Fibroblast of skin of scalp (primary cell): Measurements from ENCODE around the gene TRABD.

Source experiments
- DNase-seq: peaks from one replicate; pipeline ENCODE4 v3.0.0-alpha.2; 2013

Gene TRABD

DNA sequence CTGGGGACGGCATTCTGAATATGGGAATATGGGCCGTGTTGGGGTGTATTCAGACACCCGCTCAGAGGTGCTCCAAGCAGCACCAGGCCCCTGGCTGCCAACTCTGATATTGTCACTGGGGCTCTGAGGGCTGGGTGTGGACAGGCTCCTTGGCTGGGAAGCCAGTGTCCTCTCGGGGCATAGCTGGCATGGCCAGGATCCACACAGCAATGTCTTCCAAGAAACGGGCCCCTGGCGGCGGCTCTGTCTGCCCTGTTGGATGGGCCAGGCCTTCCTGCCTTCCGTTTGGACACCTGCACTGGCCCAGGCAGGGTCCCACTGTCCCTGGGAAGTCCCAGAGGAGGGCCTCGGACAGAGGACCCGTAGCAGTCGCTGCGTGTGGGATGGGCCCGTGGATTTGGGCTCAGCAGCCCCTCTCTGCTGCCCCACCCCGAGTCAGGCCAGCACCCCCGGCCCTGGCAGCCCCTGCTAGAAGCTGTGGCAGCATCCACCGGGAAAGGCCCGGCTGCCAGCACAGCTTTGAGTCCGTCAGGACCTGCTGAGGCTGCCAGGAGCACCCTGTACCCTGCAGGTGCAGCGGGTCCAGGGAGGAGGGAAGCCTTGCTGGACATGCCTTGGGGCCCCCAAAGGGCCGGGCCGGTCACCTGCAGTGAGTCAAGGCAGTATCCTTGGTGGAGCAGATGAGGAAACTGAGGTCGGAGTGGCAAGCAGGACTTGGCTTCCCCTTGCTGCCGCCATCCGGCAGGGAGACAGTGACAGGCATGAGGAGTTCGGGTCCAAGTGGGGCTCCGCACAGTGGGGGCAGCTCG lies 11.1 kb upstream of the TRABD start:
- no peak for DNase-seq

DNA sequence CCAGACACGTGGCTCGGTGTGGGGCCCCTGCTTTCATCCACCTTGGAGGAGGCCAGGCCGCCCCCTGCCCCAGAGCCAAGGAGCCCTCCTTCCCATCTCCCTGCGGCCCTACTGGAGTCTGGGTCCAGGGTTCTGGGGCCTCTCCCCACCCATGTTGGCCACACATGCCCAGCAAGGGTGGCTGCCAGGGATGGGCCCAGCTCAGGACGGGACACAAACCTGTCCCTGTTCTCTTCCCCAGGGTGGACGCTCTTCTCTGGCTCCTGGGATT lies 10.6 kb upstream of the TRABD start:
- DNase-seq, result no peak

DNA sequence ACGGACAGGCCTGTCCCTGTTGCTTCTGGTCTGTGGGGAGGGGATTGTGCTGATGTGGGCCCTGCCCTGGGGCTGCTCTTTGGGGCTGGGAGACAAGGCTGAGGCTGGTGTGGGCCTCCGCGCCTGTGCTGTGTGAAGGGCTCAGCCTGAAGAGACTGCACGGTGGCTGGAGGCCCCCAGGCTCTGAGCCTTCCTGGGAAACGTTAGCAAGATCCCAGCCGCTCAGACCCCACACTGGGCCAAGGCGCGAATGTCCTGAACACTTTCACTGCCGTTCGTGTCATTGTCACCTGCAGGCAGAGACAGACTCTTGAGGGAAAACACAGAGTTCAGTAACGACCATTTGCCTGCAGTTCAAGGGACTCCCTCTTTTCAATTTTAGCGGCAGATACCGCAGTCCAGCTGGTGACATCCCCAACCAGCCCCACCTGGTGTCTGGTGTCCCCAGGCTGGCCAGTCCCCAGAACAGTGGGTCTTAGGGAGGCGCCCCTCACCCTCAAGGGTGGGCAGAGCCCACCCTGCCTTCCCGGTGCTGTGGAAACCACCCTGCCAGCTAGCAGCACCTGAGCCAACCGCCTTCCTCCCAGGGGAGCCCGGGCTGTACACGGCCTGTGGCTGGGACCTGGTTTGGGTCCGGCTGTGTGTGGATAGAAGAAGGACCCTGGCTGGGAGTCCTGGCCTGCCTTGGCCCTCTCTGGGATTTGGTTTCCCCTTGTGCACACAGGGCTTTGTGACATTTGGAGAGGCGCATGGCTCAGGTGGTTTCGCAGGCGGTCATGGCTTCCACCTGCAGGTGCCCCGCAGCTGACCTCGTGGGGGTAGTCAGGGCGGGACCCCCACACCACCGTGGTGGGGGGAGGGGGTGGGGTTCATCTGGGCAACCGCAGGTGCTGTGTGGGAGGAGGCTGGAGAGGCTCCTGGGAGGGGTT lies 9.5 kb upstream of the TRABD start:
- DNase-seq, result no peak

DNA sequence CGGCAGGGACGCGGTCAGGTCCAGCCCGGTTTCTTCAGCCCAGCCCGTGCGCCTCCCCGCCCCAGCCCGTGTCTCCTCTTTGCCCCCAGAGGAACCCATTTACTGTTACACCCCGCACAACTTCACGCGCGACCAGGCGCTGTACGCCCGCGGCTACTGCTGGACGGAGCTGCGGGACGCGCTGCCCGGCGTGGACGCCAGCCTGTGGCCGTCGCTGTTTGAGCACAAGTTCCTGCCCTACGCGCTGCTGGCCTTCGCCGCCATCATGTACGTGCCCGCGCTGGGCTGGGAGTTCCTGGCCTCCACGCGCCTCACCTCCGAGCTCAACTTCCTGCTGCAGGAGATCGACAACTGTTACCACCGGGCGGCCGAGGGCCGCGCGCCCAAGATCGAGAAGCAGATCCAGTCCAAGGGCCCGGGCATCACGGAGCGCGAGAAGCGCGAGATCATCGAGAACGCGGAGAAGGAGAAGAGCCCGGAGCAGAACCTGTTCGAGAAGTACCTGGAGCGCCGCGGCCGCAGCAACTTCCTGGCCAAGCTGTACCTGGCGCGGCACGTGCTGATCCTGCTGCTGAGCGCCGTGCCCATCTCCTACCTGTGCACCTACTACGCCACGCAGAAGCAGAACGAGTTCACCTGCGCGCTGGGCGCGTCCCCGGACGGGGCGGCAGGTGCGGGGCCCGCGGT lies 8.7 kb upstream of the TRABD start:
- no peak for DNase-seq

DNA sequence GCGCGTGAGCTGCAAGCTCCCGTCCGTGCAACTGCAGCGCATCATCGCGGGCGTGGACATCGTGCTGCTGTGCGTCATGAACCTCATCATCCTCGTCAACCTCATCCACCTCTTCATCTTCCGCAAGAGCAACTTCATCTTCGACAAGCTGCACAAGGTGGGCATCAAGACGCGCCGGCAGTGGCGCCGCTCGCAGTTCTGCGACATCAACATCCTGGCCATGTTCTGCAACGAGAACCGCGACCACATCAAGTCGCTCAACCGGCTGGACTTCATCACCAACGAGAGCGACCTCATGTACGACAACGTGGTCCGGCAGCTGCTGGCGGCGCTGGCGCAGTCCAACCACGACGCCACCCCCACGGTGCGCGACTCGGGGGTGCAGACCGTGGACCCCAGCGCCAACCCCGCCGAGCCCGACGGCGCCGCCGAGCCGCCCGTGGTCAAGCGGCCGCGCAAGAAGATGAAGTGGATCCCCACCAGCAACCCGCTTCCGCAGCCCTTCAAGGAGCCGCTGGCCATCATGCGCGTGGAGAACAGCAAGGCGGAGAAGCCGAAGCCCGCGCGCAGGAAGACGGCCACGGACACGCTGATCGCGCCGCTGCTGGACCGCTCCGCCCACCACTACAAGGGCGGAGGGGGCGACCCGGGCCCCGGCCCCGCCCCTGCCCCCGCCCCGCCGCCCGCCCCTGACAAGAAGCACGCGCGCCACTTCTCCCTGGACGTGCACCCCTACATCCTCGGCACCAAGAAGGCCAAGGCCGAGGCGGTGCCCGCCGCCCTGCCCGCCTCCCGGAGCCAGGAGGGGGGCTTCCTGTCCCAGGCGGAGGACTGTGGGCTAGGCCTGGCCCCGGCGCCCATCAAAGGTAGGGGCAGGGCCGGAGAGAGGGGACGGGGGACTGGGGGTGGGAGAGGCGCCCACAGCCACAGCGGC lies 7.9 kb upstream of the TRABD start:
- no peak for DNase-seq

DNA sequence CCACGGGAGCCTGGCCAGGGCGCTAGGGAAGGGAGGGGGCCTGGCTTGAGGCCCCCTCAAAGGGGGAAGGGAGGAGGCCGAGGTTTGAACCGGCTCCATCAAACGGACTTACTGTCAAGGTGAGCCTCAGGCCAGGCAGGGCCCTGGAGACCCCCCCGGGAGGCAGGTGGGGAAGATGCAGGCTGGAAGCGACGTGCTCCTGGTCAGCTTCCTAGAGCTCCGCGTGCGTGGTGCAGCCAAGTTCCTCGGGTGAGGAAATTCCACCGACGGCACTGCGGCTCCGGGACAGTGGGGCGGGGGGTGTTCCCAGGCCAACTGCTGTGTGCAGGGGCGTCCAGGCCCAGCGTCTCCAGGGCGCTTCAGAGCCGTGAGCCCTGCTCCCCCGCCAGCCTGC lies 7.2 kb upstream of the TRABD start:
- DNase-seq, result no peak

DNA sequence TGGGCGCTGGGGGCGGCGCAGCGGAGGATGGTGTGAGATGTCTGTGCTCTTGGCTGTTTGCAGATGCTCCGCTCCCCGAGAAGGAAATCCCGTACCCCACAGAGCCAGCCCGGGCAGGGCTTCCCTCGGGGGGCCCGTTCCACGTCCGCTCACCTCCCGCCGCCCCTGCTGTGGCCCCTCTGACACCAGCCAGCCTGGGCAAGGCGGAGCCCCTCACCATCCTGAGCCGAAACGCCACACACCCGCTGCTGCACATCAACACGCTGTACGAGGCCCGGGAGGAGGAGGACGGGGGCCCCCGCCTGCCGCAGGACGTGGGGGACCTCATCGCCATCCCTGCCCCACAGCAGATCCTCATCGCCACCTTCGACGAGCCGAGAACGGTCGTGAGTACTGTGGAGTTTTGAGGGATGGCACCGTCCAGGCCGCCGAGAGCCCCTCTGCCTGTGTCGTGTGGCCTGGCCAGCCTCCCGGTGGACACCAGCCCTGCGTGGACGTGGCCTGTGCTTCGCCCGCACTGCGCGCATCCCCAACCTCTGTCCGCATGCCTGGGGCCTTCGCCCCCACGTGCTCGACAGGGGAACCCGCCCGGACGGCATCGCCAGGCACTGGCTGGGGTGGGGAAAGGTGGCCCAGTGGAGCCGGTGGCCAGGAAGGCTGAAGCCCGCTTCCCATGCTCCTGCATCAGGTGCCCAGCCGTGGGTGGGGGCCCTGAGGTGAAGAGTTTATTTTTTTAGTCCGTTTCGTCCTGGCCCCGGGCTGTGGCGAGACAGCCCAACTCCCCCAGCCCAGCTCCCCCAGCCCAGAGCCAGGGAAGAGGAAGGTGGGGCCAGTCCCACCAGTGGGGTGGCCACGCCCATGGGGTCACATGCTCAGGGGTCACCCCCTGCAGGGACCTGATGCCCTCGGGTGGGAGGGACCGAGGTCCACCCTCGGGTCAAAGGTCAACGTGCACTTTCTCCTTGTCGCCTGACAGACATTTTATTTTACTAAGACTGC lies 6.5 kb upstream of the TRABD start:
- DNase-seq, result no peak

DNA sequence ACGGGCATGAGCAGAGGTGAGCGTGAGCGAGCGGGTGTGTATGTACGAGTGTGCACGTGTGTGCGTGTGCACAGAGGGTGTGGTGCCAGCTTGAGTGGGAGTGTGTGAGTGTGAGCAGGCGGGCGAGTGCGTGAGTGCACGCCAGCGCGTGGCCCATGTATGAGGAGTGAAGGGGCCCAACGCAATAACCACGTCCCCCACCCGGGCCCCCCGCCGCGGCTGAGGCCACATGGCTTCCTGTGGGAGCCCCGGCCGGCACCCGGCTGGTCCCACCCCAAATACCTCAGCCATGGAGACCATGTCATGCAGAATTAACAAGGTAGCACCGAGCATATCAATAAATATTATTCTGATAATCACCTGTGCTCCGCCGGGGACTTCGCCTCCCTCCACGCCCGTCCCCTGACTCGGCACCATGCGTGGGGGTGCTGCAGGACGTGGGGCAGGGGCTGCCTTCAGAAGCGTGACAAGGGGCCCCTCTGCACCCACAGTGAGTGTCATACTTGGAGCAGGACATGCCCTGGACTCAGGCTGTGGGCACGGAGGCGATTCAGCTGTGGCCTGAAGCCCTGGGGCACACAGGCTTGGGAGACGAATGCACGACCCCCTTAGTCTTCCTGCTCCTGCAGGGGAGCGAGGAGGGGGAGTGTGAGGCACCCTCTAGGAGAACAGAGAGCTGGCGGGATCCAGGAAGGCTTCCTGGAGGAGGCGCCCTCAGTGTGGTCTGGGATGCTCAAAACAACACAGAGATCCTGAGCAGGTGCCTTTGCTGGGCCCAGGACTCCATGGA lies 5.6 kb upstream of the TRABD start:
- no peak for DNase-seq

DNA sequence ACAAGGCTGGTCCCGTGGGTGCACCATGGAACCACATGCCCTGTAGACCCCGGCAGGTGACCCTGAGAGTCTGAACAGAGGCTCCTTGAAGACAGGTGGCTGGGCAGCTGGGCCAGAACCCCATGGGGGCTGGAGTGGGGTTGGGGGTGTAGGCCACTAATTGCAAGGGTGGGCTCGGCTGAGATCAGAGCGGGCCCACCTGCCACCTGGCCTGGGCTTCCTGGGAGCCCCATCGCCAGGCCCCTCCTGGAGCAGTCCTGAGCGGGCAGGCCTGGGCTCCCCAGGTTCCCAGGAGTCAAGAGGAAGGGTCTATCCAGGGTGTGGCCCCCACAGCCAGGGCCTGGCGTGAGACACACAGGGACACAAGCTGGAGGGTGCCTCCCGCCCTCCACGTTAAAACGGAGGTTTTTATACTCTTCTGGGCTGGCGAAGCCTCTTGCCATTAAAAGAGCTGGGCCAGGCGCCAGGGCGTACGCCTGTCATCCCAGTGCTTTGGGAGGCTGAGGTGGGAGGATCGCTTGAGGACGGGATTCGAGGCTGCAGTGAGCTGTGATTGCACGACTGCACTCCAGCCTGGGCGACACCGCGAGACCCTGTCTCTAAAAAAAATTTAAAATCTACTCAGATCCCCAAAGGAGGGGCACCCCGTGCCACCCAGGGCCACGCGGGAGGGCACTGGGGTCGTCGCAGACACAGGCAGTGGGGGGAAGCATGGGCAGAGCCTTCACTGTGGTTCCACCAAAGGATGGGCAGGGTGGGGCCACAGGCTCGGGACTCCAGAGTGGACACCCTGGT lies 4.8 kb upstream of the TRABD start:
- no peak for DNase-seq

DNA sequence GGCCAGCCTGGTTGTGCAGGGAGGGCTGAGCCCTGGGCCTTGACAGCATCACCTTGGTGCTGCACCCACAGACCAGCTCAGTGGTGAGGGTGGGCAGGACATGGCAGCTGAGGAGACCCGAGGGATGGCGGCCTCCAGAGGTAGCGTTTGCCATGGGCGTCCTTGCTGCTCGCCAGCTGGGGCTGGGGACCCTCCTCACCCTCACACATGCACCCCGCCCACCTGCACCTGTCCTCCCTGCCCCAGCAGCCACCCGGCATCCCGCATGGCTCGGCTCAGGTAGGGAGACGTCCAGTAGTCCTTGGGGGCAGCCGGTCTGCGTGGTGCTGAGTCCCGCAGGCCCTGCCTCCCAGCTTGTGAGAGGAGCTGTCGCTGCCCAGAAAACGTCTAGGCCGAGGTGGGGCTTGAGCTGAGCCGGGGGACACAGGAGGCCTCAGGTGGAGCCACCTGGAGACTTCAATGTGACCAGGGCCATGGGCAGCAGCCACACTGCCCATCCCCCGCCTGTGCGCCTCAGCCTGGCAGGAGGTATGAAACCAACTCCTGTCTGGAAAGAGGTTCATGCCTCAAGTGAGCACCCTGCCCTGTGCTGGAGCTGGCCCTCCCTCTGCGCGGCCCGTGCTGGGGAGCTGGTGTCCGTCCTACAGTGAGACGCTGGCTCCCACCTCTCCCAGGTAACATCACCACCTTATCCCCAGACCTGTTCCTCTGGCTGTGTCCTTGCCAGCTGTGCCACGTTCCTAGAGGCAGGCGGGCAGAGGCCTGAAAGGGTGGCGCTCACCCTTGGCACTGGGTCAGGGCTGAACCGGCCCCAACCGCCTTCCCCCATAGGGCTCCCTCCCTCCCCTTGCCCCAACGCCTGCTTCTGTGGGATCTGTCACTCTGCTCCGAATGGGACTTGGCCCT lies 3.3 kb upstream of the TRABD start:
- no peak for DNase-seq

DNA sequence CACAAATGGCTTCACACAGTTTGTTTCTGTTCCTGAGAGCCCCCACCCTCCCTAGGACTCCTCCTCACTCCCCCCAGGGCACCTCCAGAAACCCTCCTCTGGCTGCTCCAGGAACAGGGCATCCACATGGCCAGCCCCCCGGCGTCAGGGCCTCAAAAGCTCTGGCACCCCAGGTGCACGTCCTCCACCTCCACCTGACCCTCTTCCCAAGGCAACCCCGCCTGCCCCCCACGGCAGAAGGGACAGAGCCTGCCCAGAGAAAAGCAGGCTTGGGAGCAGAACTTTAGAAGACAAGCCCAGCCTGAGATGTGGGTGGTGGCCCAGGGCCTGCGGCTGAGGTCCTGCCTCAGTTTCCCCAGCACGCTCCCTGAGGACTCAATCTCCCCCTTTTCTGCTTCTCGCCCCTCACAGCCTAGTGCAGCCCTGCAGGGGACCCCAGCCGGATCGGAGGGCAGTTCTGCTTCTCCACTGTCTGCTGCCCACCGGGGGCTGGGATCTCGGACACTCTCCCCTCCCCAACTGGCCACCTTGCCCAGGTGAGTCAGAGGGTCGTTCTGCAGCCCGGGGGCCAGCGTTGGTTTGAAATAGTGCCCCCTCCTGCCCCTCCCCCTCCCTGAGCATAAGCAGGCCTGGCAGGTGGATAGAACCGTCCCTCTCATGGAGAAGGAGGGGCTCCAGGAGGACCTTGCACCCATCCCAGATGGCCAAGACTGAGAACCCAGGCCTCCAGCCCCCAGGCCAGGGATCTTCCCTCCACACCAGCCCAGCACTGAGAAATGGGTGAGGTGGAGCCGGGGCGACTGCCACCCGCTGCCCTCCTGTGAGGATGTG lies 2.4 kb upstream of the TRABD start:
- DNase-seq, result no peak

DNA sequence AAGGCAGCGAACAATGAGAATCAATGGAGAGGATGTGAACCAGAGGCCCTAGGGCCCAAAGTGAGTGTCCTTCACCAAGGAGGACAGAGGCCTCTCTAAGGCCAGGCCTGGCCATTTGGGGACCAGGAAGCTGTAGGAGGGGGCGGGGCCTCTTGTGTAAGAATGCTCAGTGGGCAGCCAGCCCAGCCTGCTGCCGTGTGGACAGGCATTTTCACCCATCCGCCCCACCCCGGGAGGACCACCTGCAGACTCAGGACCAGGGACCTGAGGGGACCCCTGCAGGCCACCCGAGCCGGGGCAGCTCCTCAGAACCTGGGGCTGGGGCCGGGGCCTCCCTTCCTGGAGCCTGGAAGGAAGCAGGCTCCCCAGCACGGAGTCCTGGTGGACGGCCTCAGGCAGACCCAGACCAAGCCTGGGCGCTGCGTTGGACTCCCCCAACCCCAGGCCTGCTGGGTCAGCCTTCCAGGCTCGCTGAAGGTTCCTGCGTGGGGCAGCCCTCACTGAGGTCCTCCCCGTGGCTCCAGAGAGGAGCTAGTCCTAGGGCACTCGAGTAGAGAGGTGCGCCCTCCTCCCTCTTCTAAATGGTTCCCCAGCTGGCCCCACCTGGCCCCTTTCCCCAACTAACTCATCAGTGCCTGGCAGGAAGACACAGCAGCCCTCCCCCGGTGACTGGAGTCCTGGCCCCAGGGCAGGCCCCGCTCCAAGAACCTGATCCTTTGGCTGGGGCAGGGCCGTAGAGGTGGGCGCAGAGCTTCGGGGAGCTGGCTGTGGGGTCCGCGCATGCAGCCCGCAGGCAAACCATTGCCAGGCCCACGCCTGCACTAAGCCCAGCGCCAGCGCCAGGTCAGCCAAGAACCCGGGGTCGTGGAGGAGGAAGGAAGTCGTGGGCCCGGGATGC lies 1.5 kb upstream of the TRABD start:
- DNase-seq, result peak; percentile 51

DNA sequence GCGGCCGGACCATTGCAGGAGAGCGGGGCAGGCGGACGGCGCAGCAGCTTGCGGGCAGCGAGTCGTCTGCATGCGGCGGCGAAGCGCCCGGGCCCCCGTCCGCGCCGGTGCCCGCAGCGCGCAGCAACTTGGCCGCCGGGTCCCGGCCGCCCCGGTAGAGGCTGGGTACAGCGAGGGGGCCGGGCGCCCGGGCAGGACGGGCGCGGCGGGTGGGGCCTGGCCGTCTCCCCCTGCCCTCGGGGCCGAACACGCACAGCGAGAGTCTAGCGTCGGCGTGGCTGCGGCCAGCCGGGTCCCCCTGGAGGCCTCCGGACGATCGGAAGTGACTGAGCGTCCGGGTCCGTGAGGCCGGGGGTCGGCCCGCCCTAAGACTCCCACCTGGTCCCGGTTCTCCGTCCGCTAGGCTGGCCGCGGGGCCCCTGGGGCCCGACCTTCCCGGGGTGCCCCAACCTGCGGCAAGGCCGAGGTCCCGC lies 775 bp upstream of the TRABD start:
- no peak for DNase-seq

DNA sequence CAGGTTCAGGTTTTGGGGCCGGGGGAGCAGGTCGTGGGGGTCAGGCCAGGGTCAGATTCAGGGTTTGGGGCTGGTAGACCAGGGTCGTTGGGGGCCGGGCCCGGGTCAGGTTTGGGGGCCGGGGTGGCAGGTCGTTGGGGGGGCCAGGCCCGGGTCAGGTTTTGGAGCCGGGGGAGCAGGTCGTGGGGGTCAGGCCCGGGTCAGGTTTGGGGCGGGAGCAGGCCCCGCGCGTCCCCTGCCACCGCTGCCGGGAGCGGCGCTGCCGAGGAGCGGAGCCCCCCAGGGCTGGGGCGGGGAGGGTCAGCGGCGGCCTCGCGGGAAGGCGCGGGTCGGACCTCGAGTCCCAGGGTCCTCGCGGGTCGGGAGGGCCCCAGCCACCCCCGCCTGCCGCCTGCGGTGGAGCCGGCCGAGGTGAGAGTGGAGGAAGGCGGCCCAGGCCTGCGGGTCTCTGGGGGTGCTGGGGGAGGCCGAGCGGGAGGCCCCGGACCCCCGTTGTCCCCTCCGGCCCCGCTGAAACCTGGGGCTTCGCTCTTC lies 535 bp downstream of the TRABD start:
- no peak for DNase-seq

DNA sequence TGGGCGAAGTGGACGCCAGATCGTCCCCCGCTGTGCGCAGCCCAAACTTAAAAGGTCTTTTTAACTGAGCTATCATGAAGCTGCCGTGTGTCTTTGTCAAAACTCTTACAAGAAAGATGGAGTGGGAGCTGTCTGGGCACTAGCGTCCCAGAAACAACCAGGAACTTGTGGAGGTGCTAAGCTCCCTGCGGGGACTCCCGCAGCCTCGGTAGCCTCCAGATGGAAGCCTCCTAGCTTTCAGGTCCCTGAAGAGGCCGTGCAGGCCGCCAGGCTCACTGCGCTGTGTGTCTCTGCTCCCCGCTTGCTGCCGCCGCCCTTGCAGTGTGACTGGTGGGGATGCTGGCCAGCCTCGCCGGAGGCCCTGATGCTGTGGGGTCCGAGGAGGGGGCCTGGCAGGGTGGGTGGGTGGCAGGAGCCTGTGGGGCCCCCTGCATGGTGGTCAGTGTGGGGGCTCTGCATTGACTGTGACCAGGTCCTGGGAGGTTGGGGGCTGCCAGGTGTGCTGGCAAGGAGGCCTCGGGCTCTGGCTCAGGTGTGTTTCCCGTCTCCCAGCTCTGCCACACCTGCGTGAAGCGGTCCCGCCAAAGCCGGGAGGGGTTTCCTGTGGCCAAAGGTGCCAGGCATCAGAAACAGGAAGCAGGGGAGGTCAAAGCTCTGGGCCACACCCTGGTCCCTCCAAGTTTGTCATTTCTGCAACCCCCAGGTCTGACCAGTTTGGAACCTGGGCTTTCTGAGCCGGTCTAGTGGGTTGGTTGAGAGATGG lies 1.2 kb downstream of the TRABD start:
- no peak for DNase-seq
